ENCODE data around the gene PTCH2.
A peak's percentile ranks its signal among the peaks of the same experiment; 100 is the strongest.

PTCH2 gene

GRCh38 chr1:44842862-44843655 is at the start of gene PTCH2:
Gene PTCH2, minus strand, starts transcription at chr1:44843253. Its CDS starts 321 bp downstream, at chr1:44842932.
- peak; percentile 92 for DNase-seq (ENCODE audit: low spot score)

- no peak for DNase-seq (ENCODE audit: low spot score)
Observed at GRCh38 chr1:44890007-44890406, 47.0 kb upstream of the PTCH2 start.

GRCh38 chr1:44885406-44885805 is 42.4 kb upstream of the PTCH2 start:
- no peak for DNase-seq (ENCODE audit: low spot score)

- no peak for DNase-seq (ENCODE audit: low spot score)
Observed at GRCh38 chr1:44884746-44885145, 41.7 kb upstream of the PTCH2 start.

- peak; percentile 86 for DNase-seq (ENCODE audit: low spot score)
Observed at GRCh38 chr1:44881011-44881632, 38.1 kb upstream of the PTCH2 start.

- DNase-seq (ENCODE audit: low spot score), result no peak
Observed at GRCh38 chr1:44874155-44874554, 31.1 kb upstream of the PTCH2 start.

- DNase-seq (ENCODE audit: low spot score), result no peak
Observed at GRCh38 chr1:44870096-44870495, 27.0 kb upstream of the PTCH2 start.

- DNase-seq (ENCODE audit: low spot score), result no peak
Observed at GRCh38 chr1:44867801-44868200, 24.7 kb upstream of the PTCH2 start.

GRCh38 chr1:44862829-44863401 is 19.9 kb upstream of the PTCH2 start:
- DNase-seq (ENCODE audit: low spot score), result peak; percentile 40

GRCh38 chr1:44860891-44861425 is 17.9 kb upstream of the PTCH2 start:
- DNase-seq (ENCODE audit: low spot score), result no peak

- no peak for DNase-seq (ENCODE audit: low spot score)
Observed at GRCh38 chr1:44860331-44860730, 17.3 kb upstream of the PTCH2 start.

- DNase-seq (ENCODE audit: low spot score), result no peak
Observed at GRCh38 chr1:44857446-44857845, 14.4 kb upstream of the PTCH2 start.

- DNase-seq (ENCODE audit: low spot score), result no peak
Observed at GRCh38 chr1:44855742-44856141, 12.7 kb upstream of the PTCH2 start.

GRCh38 chr1:44854970-44855369 is 11.9 kb upstream of the PTCH2 start:
- DNase-seq (ENCODE audit: low spot score), result no peak

- DNase-seq (ENCODE audit: low spot score), result no peak
Observed at GRCh38 chr1:44853201-44853600, 10.1 kb upstream of the PTCH2 start.

GRCh38 chr1:44851308-44851707 is 8.3 kb upstream of the PTCH2 start:
- DNase-seq (ENCODE audit: low spot score), result no peak

- DNase-seq (ENCODE audit: low spot score), result no peak
Observed at GRCh38 chr1:44849575-44850132, 6.6 kb upstream of the PTCH2 start.

- no peak for DNase-seq (ENCODE audit: low spot score)
Observed at GRCh38 chr1:44848456-44849181, 5.6 kb upstream of the PTCH2 start.

- DNase-seq (ENCODE audit: low spot score), result no peak
Observed at GRCh38 chr1:44847845-44848244, 4.8 kb upstream of the PTCH2 start.

- no peak for DNase-seq (ENCODE audit: low spot score)
Observed at GRCh38 chr1:44846985-44847384, 3.9 kb upstream of the PTCH2 start.

GRCh38 chr1:44842486-44842861 is 579 bp downstream of the PTCH2 start:
- no peak for DNase-seq (ENCODE audit: low spot score)

GRCh38 chr1:44839576-44839975 is 3.5 kb downstream of the PTCH2 start:
- no peak for DNase-seq (ENCODE audit: low spot score)
